Stomach (tissue), 4 donors: Measurements from ENCODE around the gene TLCD1.

Experiments
- EP300 ChIP-seq: sonication (generic); formaldehyde crosslinking; IDR thresholded peaks from one replicate; pipeline ENCODE4 v1.6.1; 2017; ENCODE audit warnings: antibody characterized with exemption
- POLR2A ChIP-seq, 4 donors: fragments of 450-650 bp; IDR thresholded peaks; one replicate each; pipeline ENCODE4 v1.6.1; 2016; ENCODE audit warnings: antibody characterized with exemption in 4 of 4, control low read depth in 2 of 4, mild to moderate bottlenecking in 1 of 4, moderate library complexity in 1 of 4
- POLR2AphosphoS5 ChIP-seq, 3 donors: sonication (generic); formaldehyde crosslinking; IDR thresholded peaks; one replicate each; pipeline ENCODE4 v1.6.1; 2016; ENCODE audit warnings: antibody characterized with exemption in 3 of 3
- TF ChIP-seq, protein P1 (sequence below), 7 experiments: fragments of 450-650 bp in 4 of 7; fragments of 200-600 bp in 3 of 7; sonication (generic) in 3 of 7; IDR thresholded peaks; one replicate each; pipeline ENCODE4 v1.5.1; 2016 to 2019; ENCODE audit warnings: antibody characterized with exemption in 7 of 7, control low read depth in 2 of 7, mild to moderate bottlenecking in 1 of 7

DNA sequence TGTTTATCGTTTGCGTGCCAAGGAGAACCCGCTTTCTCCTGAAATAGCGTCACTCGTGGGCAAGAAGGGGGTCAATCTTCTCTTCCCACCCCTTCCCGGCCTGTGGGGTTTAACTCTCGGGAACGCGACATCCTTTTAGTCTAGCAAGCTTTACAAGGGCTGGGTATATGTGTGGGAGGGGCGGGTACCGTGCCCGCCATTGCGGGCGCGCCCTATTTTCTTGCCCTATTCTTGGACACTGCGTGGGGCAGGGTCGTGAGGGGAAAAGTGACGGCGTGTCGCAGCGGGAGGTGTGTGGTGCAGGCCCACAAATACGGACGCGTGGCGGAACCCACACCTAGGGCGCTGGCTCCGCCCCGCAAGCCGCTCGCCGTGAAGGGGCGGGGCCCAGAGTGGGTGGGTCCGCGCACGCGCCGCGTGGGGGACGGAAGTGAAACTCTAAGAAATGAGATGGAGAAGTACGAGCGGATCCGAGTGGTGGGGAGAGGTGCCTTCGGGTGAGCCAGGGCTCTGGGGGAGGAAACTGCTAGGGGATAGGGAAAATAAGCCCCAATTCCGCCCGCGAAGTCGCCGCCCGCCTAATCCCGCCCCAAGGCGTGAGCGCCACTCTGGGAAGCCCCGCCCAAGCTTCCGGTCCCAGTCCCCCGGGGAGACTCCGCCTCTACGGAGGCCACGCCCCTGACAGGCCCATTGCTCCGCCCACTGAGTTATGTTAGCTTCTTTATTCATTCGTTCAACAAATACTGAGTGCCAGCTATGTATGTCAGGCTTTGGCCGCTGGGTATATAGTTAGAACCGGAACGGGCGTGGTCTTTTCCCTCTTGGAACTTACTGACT lies 2.5 kb upstream of the TLCD1 start, which contains the start of gene NEK8:
- TF ChIP-seq, protein P1, sequence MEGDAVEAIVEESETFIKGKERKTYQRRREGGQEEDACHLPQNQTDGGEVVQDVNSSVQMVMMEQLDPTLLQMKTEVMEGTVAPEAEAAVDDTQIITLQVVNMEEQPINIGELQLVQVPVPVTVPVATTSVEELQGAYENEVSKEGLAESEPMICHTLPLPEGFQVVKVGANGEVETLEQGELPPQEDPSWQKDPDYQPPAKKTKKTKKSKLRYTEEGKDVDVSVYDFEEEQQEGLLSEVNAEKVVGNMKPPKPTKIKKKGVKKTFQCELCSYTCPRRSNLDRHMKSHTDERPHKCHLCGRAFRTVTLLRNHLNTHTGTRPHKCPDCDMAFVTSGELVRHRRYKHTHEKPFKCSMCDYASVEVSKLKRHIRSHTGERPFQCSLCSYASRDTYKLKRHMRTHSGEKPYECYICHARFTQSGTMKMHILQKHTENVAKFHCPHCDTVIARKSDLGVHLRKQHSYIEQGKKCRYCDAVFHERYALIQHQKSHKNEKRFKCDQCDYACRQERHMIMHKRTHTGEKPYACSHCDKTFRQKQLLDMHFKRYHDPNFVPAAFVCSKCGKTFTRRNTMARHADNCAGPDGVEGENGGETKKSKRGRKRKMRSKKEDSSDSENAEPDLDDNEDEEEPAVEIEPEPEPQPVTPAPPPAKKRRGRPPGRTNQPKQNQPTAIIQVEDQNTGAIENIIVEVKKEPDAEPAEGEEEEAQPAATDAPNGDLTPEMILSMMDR (IDR thresholded peaks at IDR 0.05), result peak in 1 of 7 experiments; percentile 5
- peak; percentile 14 to 83 (median 61) for TF ChIP-seq POLR2AphosphoS5 (IDR thresholded peaks at IDR 0.05)
- TF ChIP-seq POLR2A (IDR thresholded peaks at IDR 0.05), result peak in 1 of 4 donors; percentile 44
- TF ChIP-seq EP300, result no peak
